Keratinocyte (primary cell): Measurements from ENCODE around the gene MBD1.

Experiments
- EZH2 ChIP-seq: IDR thresholded peaks from one replicate; pipeline ENCODE4 v1.6.1; 2012; ENCODE audit warnings: inconsistent platforms, mild to moderate bottlenecking, low read length, moderate library complexity
- TF ChIP-seq, protein P1 (sequence below), 3 experiments: IDR thresholded peaks in 1 of 3; conservative IDR thresholded peaks in 1 of 3; optimal IDR thresholded peaks in 1 of 3; 2 replicates in 2 of 3; 3 replicates in 1 of 3; pipeline versions ENCODE3 to v1.5.1; 2011; ENCODE audit warnings: low read length in 3 of 3, mild to moderate bottlenecking in 3 of 3, moderate library complexity in 2 of 3, control low read depth in 1 of 3, inconsistent platforms in 1 of 3; ENCODE audit not compliant: insufficient read depth in 2 of 3; ENCODE audit errors: extremely low read depth in 1 of 3

DNA sequence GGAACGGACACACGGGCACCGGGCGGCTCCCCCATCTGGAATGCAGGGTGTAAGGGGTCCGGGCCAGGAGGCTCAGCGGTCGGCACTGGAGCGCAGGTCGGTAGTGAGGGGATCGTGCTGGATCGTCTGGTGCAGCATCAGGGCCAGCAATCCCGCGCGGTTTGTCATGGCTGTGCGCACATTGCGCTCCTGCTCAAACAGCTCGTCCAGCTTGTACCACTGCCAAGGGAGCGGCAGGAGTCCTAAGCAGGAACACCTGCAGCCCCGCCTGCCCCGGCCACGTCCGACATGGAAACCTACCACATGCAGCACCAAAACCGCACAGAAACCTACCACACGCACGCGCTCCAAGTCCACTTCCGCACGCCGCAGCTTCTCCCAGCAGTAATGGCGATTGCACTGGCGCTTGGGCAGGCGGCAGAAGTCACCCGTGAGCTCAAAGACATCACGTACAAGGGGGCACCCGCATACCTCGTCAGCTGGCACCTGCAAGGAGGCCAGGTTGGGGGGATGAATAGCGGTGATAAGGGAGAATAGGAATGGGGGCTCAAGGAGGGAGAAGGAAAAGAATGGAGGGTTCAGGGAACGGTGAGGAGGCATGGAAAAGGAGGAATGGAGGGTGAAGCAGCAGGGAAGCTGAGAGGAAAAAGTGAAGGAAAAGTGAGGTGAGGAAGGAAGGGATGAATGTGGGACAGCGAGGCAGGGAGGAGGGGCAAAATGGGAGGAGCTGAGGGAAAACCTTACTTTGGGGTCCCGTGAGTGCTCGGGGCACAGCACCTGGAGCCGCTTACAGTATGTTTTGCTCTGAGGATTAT is 1.4 kb upstream of the MBD1 start:
- no peak for TF ChIP-seq EZH2
- TF ChIP-seq, protein P1, sequence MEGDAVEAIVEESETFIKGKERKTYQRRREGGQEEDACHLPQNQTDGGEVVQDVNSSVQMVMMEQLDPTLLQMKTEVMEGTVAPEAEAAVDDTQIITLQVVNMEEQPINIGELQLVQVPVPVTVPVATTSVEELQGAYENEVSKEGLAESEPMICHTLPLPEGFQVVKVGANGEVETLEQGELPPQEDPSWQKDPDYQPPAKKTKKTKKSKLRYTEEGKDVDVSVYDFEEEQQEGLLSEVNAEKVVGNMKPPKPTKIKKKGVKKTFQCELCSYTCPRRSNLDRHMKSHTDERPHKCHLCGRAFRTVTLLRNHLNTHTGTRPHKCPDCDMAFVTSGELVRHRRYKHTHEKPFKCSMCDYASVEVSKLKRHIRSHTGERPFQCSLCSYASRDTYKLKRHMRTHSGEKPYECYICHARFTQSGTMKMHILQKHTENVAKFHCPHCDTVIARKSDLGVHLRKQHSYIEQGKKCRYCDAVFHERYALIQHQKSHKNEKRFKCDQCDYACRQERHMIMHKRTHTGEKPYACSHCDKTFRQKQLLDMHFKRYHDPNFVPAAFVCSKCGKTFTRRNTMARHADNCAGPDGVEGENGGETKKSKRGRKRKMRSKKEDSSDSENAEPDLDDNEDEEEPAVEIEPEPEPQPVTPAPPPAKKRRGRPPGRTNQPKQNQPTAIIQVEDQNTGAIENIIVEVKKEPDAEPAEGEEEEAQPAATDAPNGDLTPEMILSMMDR (optimal IDR thresholded peaks at IDR 0.05 in 1 of 3, IDR thresholded peaks at IDR 0.05 in 1 of 3, conservative IDR thresholded peaks at IDR 0.05 in 1 of 3; ENCODE audit: extremely low read depth in 1 of 3, insufficient read depth in 2 of 3, low read length in 3 of 3): no peak
